Hematopoietic multipotent progenitor cell treated with erythropoietin and hydrocortisone succinate and interleukin-3 and kit ligand, for 17 days (in vitro differentiated cells): Measurements from ENCODE around the gene ACP7.
"Not testable (repeated sequence)": the region's sequence is repeated elsewhere in the genome, so short reads cannot be mapped to it uniquely, and the experiment has no call there.

Source experiments
- DNase-seq: peaks from one replicate; pipeline ENCODE4 v3.0.0-alpha.2; 2015; ENCODE audit warnings: low spot score

ACP7 gene, protein sequence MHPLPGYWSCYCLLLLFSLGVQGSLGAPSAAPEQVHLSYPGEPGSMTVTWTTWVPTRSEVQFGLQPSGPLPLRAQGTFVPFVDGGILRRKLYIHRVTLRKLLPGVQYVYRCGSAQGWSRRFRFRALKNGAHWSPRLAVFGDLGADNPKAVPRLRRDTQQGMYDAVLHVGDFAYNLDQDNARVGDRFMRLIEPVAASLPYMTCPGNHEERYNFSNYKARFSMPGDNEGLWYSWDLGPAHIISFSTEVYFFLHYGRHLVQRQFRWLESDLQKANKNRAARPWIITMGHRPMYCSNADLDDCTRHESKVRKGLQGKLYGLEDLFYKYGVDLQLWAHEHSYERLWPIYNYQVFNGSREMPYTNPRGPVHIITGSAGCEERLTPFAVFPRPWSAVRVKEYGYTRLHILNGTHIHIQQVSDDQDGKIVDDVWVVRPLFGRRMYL

DNA sequence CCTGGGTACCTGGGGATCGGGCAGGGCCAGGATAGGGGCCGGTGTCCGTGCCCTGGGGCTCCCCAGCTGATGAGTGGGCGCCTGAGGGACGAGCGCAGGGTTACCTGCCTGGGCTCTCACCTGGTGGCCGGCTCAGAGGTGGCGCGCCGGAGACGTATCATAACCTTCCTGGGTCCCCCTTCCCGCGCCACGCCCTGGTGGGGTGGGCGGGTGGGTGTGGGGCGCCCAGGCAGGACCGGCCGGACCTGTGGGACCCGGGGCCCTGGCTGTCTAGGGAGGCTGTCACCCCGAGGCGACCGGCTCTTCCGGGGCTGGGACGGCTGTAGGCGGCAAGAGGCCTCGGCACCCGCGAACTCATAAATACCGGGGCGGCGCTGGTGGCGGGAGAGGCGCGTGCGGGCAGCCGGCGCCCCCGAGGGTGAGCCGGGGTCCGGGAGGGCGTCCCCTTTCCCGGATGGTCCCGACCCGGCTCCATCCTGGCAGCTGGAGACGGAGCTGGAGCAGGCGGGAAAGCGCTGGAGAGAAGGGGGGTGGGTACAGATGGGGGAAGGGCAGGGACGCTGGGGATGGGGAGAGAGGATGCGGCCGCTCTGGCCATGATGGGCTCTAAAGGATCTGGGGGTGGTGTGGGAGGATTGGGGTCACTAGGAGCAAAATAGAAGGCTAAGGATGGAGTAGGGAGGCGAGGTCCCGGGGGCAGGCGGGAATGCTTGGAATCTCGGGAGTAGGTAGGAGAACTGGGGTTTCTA, at the start of gene ACP7:
Gene ACP7, plus strand, starts transcription at position 386 of the 749 bp plus-strand sequence. CDS start 902 bp downstream, outside the sequence.
- no peak for DNase-seq

- DNase-seq = no peak
Observed at GRCh38 chr19:39036581-39036980, 47.6 kb upstream of the ACP7 start.

GRCh38 chr19:39037194-39037593, 47.0 kb upstream of the ACP7 start:
- no peak for DNase-seq

DNA sequence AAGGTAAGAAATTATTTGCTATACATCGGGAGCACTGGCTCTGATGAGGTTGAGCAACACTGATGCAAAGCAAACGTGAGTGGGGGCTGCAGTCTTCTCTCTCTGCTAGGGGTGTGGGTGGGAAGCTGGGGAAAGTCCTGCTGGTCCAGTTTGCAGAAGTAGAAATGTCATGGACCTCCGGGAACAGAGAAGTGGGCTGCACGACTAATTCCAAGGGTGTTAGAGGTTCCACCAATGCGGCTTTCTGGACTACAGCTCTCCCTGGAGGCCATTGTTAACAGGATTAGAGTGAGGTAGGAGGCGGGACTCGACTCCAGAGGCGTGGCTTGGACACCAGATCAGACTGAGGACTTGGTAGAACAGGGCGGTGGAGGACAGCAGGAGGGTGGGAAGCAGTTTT, 46.1 kb upstream of the ACP7 start:
- no peak for DNase-seq

GRCh38 chr19:39045506-39045905, 38.7 kb upstream of the ACP7 start:
- no peak for DNase-seq

DNA sequence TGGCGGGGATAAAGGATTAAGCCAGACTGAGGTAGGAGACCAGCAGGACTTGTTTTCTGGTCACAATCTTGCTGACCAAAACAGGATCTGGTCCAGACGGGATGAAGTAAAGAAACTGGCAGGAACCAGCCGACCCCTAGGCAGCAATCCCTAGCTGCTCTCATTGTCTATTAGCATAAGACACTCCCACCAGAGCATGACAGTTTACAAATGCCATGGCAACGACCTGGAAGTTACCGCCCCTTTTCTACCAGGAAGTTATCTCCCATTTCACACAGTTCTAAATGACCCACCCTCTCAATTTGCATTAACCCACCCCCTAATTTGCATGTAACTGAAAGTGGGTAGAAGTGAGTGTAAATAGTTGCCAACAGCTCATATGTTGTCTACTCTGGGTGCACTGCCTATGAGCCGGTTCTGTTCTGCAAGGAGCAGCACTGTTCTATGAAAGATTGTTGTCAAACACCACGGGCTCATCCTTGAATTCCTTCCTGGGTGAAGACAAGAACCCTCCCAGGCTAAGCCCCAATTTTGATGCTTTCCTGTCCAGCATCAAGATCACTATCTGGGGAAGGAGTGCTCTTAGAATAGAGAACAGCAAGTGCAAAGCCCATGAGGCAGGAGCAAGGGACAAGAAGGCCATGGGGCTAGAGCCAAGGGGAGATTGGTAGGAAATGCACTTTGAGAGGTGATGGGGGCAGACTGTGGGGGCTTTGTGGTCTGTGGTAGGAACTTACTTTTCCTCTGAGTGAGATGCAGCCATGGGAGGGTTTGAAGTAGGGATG, 37.9 kb upstream of the ACP7 start:
- DNase-seq = no peak

GRCh38 chr19:39047073-39047472, 37.1 kb upstream of the ACP7 start:
- DNase-seq = no peak

DNA sequence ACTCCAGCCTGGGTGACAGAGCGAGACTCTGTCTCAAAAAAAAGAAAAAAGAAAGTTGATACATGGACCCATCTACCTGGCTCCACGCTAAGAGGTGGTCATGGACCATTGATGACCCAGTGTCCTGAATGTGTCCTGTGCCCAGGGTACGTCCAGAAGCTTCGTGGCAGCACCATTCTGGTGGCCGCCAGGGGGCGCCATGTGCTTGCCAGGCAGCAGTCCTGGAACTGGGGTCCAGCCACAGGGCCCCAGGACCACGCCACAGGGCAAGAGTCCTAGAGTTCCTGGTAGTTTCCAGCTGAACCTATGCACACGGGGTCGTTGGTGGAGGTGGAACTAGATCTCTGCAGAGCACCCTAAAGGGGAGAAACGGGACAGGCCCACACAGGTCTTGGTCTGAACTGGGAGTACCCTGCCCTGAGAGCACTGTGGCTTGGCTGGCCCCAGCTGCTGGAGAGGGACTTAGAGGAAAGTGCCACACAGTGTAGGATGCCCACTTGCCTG, 31.9 kb upstream of the ACP7 start:
- peak; percentile 63 for DNase-seq

DNA sequence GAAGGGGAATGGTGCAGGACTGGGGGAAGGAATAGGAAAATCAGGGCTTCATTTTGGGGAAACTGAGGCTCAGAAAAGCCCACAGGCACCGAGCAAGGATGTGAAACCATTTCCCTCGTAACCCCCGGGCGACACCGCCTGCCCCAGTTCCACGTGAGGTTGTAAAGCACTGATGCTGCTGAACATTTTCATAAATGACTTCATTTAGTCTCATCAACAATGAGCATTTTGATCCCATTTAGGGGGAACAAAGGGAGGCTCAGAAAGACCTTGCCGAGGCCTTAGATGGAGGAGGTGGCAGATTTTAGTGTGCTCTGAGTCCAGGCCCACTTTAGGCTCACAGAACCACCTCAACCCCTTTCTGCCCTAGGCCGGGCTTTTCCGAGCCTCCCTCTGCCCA, 31.3 kb upstream of the ACP7 start:
- DNase-seq = no peak

DNA sequence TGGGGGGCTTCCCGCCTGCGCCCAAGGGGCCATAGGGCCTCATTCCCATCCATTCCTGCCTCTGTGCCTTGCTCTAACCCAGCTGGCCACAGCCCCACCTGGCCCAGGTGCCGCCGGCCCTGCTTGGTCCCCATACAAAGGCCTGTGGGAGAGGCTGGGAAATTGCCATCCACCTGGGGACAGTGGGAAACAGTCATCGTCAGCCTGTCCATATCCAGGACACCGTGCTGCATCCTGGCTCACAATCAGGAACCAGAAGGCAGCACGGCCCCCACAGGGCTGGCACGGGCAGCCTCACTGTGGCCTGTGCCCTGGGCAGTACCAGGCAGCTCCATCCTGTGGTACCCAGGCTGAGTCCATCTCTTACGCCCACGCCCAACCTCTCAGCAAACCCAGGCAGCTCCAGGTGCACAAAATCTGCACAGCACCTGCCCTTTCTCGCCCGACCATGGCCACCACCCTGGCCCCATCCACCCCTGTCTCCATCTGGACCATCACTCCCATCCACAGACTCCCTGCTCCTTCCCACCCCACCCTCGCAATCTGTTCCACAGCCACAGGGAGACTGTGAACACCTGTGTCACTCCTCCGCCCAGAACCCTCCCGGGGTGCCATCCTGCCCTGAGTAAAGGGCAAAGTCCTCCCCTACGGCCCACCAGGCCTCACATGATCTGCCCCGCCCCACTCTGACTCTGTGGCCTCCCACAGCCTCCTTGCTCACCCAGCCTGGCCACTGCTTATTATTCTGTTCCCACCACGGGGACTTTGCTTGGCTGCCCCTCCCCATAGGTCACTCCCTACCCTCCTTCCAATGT, 30.7 kb upstream of the ACP7 start:
- DNase-seq = no peak

GRCh38 chr19:39054091-39054470, 30.1 kb upstream of the ACP7 start:
- no peak for DNase-seq

DNA sequence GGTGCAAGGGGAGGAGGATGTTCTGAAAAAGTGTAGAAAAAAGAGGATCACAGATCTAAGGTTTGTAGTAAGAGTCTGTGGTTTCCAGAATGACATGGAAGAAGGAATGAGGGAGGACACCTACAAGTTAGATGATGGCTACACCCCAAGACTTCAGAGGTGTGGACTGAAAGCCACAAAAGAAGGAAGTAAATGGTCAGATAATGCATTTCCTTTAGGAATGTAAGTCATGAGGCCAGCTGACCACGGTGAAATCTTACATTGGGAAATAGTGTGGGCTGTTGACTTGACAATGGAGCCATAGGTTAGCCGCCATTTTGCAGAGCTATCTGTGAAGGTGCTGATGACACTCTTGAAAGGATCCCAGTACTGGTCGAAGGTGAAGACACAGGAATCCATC, 26.6 kb upstream of the ACP7 start:
- DNase-seq = no peak

DNA sequence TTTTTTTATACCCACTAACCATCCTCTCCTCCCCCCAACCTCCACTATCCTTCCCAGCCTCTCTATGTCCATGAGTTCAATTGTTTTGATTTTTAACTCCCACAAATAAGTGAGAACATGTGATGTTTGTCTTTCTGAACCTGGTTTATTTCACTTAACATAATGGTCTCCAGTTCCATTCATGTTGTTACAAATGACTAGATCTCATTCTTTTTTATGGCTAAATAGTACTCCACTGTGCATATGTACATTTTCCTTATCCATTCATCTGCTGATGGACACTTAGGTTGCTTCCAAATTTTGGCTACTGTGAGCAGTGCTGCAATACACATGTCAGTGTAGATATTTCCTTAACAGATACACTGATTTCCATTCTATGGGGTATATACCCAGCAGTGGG, 24.9 kb upstream of the ACP7 start:
- DNase-seq = no peak

- no peak for DNase-seq
Observed at GRCh38 chr19:39060171-39060570, 24.0 kb upstream of the ACP7 start.

DNA sequence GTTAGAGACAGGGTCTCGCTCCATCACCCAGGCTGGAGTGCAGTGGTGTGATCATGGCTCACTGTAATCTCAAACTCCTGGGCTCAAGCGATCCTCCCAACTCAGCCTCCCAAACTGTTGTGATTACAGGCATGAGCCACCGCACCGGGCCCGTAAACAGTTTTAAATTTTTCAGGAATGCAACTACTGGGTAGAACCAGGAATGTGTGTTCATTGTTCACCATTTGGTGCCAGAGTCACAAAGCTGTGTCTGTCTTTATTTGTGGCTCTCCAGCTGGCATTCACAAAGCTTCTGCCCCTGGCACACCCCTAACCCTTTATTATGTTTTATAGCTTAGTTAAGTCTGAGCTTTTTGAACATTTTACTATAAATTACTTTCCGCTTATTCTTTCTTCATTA, 19.8 kb upstream of the ACP7 start:
- DNase-seq = no peak

DNA sequence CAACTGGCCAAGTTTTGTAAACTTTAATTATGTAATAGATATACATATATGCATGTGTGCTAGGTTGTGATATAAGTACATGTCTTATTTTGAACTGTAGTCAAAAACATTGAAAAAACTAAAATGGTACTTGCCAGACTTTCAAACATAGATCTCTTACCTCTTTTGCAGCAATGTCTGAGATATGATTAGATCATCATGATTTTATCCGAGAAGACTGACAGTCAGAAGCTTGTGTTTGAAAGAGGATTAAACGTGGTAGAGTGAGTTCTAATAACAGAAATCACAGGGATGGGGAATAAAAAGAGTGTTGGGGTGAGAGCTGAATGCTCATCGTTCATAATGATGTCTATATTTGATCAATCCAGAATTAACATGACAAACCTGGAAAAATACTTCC, 18.2 kb upstream of the ACP7 start:
- no peak for DNase-seq

- DNase-seq = no peak
Observed at GRCh38 chr19:39067104-39067503, 17.1 kb upstream of the ACP7 start.

GRCh38 chr19:39068259-39068658, 15.9 kb upstream of the ACP7 start:
- DNase-seq = not testable (repeated sequence)

GRCh38 chr19:39070888-39071287, 13.3 kb upstream of the ACP7 start:
- DNase-seq = no peak

DNA sequence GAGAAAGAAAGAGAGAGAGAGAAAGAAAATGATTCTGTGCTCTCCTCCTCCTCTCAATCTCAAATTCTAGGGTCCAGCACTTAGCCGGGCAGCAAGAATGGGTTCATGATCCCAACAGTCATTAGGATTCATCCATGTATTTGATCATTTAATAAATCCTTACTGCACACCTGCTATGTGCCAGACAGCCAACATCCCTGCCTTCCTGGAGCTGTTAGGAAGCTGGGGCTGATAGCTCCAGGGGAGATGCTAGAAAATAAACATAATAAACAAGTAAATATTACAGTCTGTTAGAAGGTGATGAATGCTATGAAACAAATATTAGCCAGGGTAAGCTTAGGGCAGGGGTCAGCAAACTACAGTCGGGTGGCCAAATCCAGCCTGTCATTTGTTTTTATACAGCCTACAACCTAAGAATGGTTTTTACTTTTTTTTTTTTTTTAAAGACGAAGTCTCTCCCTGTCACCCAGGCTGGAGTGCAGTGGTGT, 9.9 kb upstream of the ACP7 start:
- DNase-seq = no peak

DNA sequence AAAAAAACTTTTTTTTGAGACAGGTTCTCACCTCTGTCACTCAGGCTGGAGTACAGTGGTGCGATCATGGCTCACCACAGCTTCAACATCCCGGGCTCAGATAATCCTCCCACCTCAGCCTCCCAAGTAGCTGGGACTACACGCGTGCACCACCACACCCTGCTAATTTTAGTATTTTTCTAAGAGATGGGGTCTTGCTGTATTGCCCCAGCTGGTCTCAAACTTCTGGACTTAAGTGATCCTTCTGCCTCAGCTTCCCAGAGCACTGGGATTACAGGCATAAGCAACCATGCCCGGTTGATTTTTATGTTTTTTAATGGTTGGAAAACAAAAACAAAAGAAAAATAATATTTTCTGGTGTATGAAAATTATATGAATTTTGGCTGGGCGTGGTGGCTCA, 9.2 kb upstream of the ACP7 start:
- DNase-seq = no peak
